Neural cell (in vitro differentiated cells): ENCODE measurements around the gene SLAMF6.

Experiments used
- POLR2AphosphoS5 ChIP-seq: IDR thresholded peaks from 2 replicates; pipeline ENCODE4 v1.6.1; 2012
- TAF1 ChIP-seq: IDR thresholded peaks from 2 replicates; pipeline ENCODE4 v1.6.1; 2012; ENCODE audit warnings: low read depth
- TF ChIP-seq, protein P1 (sequence below): fragments of 450-650 bp; IDR thresholded peaks from 2 replicates; pipeline ENCODE4 v1.5.1; 2014; ENCODE audit warnings: antibody characterized with exemption, mild to moderate bottlenecking, moderate library complexity; ENCODE audit not compliant: poor library complexity, severe bottlenecking

GRCh38 chr1:160569806-160570205 is 46.8 kb upstream of the SLAMF6 start:
- TF ChIP-seq, protein P1, sequence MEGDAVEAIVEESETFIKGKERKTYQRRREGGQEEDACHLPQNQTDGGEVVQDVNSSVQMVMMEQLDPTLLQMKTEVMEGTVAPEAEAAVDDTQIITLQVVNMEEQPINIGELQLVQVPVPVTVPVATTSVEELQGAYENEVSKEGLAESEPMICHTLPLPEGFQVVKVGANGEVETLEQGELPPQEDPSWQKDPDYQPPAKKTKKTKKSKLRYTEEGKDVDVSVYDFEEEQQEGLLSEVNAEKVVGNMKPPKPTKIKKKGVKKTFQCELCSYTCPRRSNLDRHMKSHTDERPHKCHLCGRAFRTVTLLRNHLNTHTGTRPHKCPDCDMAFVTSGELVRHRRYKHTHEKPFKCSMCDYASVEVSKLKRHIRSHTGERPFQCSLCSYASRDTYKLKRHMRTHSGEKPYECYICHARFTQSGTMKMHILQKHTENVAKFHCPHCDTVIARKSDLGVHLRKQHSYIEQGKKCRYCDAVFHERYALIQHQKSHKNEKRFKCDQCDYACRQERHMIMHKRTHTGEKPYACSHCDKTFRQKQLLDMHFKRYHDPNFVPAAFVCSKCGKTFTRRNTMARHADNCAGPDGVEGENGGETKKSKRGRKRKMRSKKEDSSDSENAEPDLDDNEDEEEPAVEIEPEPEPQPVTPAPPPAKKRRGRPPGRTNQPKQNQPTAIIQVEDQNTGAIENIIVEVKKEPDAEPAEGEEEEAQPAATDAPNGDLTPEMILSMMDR: no peak
- TF ChIP-seq TAF1: no peak
- no peak for TF ChIP-seq POLR2AphosphoS5
